Astrocyte (in vitro differentiated cells and primary cell): ENCODE results near the gene LRRC2.

Experiments
- EZH2 ChIP-seq: IDR thresholded peaks from 2 replicates; pipeline ENCODE4 v1.6.1; 2012; ENCODE audit warnings: mild to moderate bottlenecking, low read length, inconsistent platforms; ENCODE audit not compliant: insufficient read depth
- TF ChIP-seq, protein P1 (sequence below): IDR thresholded peaks from 2 replicates; pipeline ENCODE4 v1.5.1; 2011; ENCODE audit warnings: low read depth, mild to moderate bottlenecking, inconsistent platforms, low read length, moderate library complexity; ENCODE audit not compliant: insufficient read depth

- TF ChIP-seq, protein P1, sequence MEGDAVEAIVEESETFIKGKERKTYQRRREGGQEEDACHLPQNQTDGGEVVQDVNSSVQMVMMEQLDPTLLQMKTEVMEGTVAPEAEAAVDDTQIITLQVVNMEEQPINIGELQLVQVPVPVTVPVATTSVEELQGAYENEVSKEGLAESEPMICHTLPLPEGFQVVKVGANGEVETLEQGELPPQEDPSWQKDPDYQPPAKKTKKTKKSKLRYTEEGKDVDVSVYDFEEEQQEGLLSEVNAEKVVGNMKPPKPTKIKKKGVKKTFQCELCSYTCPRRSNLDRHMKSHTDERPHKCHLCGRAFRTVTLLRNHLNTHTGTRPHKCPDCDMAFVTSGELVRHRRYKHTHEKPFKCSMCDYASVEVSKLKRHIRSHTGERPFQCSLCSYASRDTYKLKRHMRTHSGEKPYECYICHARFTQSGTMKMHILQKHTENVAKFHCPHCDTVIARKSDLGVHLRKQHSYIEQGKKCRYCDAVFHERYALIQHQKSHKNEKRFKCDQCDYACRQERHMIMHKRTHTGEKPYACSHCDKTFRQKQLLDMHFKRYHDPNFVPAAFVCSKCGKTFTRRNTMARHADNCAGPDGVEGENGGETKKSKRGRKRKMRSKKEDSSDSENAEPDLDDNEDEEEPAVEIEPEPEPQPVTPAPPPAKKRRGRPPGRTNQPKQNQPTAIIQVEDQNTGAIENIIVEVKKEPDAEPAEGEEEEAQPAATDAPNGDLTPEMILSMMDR = no peak
- no peak for TF ChIP-seq EZH2
These were observed 8.9 kb upstream of the LRRC2 start for GRCh38 chr3:46574881-46575576.
